HUES48 (cell line): Measurements from ENCODE around the gene DOCK3.
"Not testable (repeated sequence)": the region's sequence is repeated elsewhere in the genome, so short reads cannot be mapped to it uniquely, and the experiment has no call there.

Experiments
- H3K27ac ChIP-seq: one replicate; pipeline ENCODE4 v1.7.0; 2013; ENCODE audit warnings: low read depth, low read length, inconsistent platforms
- H3K27me3 ChIP-seq: 2 replicates; pipeline ENCODE4 v1.6.1; 2013; ENCODE audit warnings: mild to moderate bottlenecking, low read length; ENCODE audit not compliant: control insufficient read depth, insufficient read depth
- H3K36me3 ChIP-seq: 2 replicates; pipeline ENCODE4 v1.6.1; 2013; ENCODE audit warnings: low read length; ENCODE audit not compliant: control insufficient read depth, insufficient read depth
- H3K4me1 ChIP-seq: 2 replicates; pipeline ENCODE4 v1.6.1; 2013; ENCODE audit warnings: mild to moderate bottlenecking, low read length; ENCODE audit not compliant: control insufficient read depth, insufficient read depth
- H3K4me3 ChIP-seq: 2 replicates; pipeline ENCODE4 v1.5.1; 2013; ENCODE audit warnings: mild to moderate bottlenecking, low read depth, low read length
- H3K9ac ChIP-seq: 2 replicates; pipeline ENCODE4 v1.6.1; 2013; ENCODE audit warnings: mild to moderate bottlenecking, low read depth, low read length, moderate library complexity
- H3K9me3 ChIP-seq: 2 replicates; pipeline ENCODE4 v1.6.1; 2013; ENCODE audit warnings: low read length; ENCODE audit not compliant: control insufficient read depth, insufficient read depth

DOCK3 gene

GRCh38 chr3:50883755-50884154 is 209.0 kb downstream of the DOCK3 start:
- no peak overlapping the region for H3K4me3 ChIP-seq
- peaks cover 6% of the 10 kb centered on the region for H3K4me1 ChIP-seq
- H3K36me3 ChIP-seq: no peaks in the 10 kb centered on the region
- H3K9ac ChIP-seq: no peak overlapping the region
- no peaks in the 10 kb centered on the region for H3K9me3 ChIP-seq
- H3K27ac ChIP-seq: no peak overlapping the region
- no peaks in the 10 kb centered on the region for H3K27me3 ChIP-seq

- Histone ChIP-seq H3K36me3 (no peaks in the 10 kb centered on the region), H3K9me3 (no peaks in the 10 kb centered on the region), H3K27me3 (no peaks in the 10 kb centered on the region), H3K27ac (no peak overlapping the region), H3K4me1 (peaks cover 15% of the 10 kb centered on the region), H3K9ac (no peak overlapping the region), H3K4me3 (no peak overlapping the region)
Measured at GRCh38 chr3:50885070-50885850, 210.5 kb downstream of the DOCK3 start.

- Histone ChIP-seq H3K4me1 (peaks cover 42% of the 10 kb centered on the region), H3K4me3 (peak overlapping the region; percentile 45), H3K9ac (peak overlapping the region; percentile 41; the same call in 1 of the 2 replicates), H3K27me3 (no peaks in the 10 kb centered on the region), H3K36me3 (no peaks in the 10 kb centered on the region), H3K27ac (peak overlapping the region; percentile 87), H3K9me3 (no peaks in the 10 kb centered on the region)
Measured at GRCh38 chr3:50890688-50891344, 216.1 kb downstream of the DOCK3 start.

- peaks cover 15% of the 10 kb centered on the region for H3K4me1 ChIP-seq
- not testable (repeated sequence) for H3K4me3 ChIP-seq, H3K9ac ChIP-seq, H3K9me3 ChIP-seq, H3K36me3 ChIP-seq, H3K27me3 ChIP-seq, H3K27ac ChIP-seq
Measured at GRCh38 chr3:50901097-50901496, 226.4 kb downstream of the DOCK3 start.

GRCh38 chr3:50912746-50913145 is 238.0 kb downstream of the DOCK3 start:
- H3K36me3 ChIP-seq: no peaks in the 10 kb centered on the region
- no peak overlapping the region for H3K4me3 ChIP-seq
- peaks cover 11% of the 10 kb centered on the region; the same call in 1 of the 2 replicates for H3K4me1 ChIP-seq
- H3K9ac ChIP-seq: no peak overlapping the region
- H3K27ac ChIP-seq: no peak overlapping the region
- no peaks in the 10 kb centered on the region for H3K9me3 ChIP-seq
- H3K27me3 ChIP-seq: no peaks in the 10 kb centered on the region

- peaks cover 11% of the 10 kb centered on the region; the same call in 1 of the 2 replicates for H3K4me1 ChIP-seq
- no peaks in the 10 kb centered on the region for H3K9me3 ChIP-seq
- no peak overlapping the region for H3K9ac ChIP-seq
- H3K36me3 ChIP-seq: no peaks in the 10 kb centered on the region
- no peaks in the 10 kb centered on the region for H3K27me3 ChIP-seq
- no peak overlapping the region for H3K27ac ChIP-seq
- H3K4me3 ChIP-seq: no peak overlapping the region
Measured at GRCh38 chr3:50913260-50913659, 238.5 kb downstream of the DOCK3 start.

- not testable (repeated sequence) for H3K9me3 ChIP-seq, H3K4me3 ChIP-seq, H3K36me3 ChIP-seq, H3K9ac ChIP-seq, H3K27me3 ChIP-seq, H3K27ac ChIP-seq
- peaks cover 32% of the 10 kb centered on the region for H3K4me1 ChIP-seq
Measured at GRCh38 chr3:50922071-50922470, 247.3 kb downstream of the DOCK3 start.

GRCh38 chr3:50923955-50924354 is 249.2 kb downstream of the DOCK3 start:
- peak overlapping the region; percentile 90 for H3K27ac ChIP-seq
- H3K36me3 ChIP-seq: no peaks in the 10 kb centered on the region
- H3K27me3 ChIP-seq: no peaks in the 10 kb centered on the region
- no peak overlapping the region for H3K9ac ChIP-seq
- peaks cover 7% of the 10 kb centered on the region; the same call in 1 of the 2 replicates for H3K9me3 ChIP-seq
- H3K4me1 ChIP-seq: peaks cover 40% of the 10 kb centered on the region
- no peak overlapping the region for H3K4me3 ChIP-seq

- H3K27me3 ChIP-seq: no peaks in the 10 kb centered on the region
- H3K9me3 ChIP-seq: peaks cover 7% of the 10 kb centered on the region; the same call in 1 of the 2 replicates
- 0 out of 2 replicates have a peak overlapping the region, but pooled peaks have one; percentile 14 for H3K4me3 ChIP-seq
- H3K4me1 ChIP-seq: peaks cover 40% of the 10 kb centered on the region
- H3K36me3 ChIP-seq: no peaks in the 10 kb centered on the region
- H3K27ac ChIP-seq: peak overlapping the region; percentile 90
- H3K9ac ChIP-seq: no peak overlapping the region
Measured at GRCh38 chr3:50924638-50925037, 249.9 kb downstream of the DOCK3 start.

- H3K9me3 ChIP-seq: peaks cover 7% of the 10 kb centered on the region; the same call in 1 of the 2 replicates
- no peaks in the 10 kb centered on the region for H3K27me3 ChIP-seq
- 0 out of 2 replicates have a peak overlapping the region, but pooled peaks have one; percentile 1 for H3K9ac ChIP-seq
- no peaks in the 10 kb centered on the region for H3K36me3 ChIP-seq
- H3K4me1 ChIP-seq: peaks cover 40% of the 10 kb centered on the region
- peak overlapping the region; percentile 82 for H3K27ac ChIP-seq
- H3K4me3 ChIP-seq: peak overlapping the region; percentile 2; the same call in 1 of the 2 replicates
Measured at GRCh38 chr3:50926868-50927267, 252.1 kb downstream of the DOCK3 start.
